Cardiac septum (tissue), 1 donor: Measurements from ENCODE around the gene ATP7A. TPM values are rescaled to one million over a fixed set of nuclear protein-coding genes. Genes with fewer than 3 reads are reported as not detected.
"Not testable (repeated sequence)": the region's sequence is repeated elsewhere in the genome, so short reads cannot be mapped to it uniquely, and the experiment has no call there.

Source experiments
- DNase-seq: peaks from one replicate; pipeline ENCODE4 v3.0.0-alpha.2; 2020; ENCODE audit warnings: low spot score
- intact Hi-C: fragments of 100-400 bp; cut with DNase I; formaldehyde crosslinking; loops from one replicate; pipeline ENCODE4 v1.14.0; 2022
- total RNA-seq: library from RNA; stranded (reverse); fragmentation: NEBNext Ultra II Directional; extraction: Animal tissue kit (Norgen Biotek cat#: 25700); gene quantifications from one replicate; pipeline ENCODE4 v1.2.1, GENCODE V29; 2021
- donor health status: DM: no; HTN: no; CAD: no.

The ATP7A gene
- total RNA-seq, 1 donor from 2014 or later, result 6.6 TPM

- intact Hi-C loops, result no loop called here
- no peak for DNase-seq
Observed at GRCh38 chrX:77937291-77937690, 26.8 kb downstream of the ATP7A start.

- intact Hi-C loops, result no loop called here
- DNase-seq, result no peak
Observed at GRCh38 chrX:77938083-77938680, 27.7 kb downstream of the ATP7A start.

- DNase-seq, intact Hi-C loops: not testable (repeated sequence)
Observed at GRCh38 chrX:77945031-77945430, 34.5 kb downstream of the ATP7A start.

- intact Hi-C loops, result no loop called here
- DNase-seq, result no peak
Observed at GRCh38 chrX:77945910-77946545, 35.5 kb downstream of the ATP7A start.

GRCh38 chrX:77946571-77946970, 36.1 kb downstream of the ATP7A start:
- intact Hi-C loops, result no loop called here

GRCh38 chrX:77949840-77950239, 39.3 kb downstream of the ATP7A start:
- intact Hi-C loops, result no loop called here

More at GRCh38 chrX:77946571-77946970, 36.1 kb downstream of the ATP7A start:
- DNase-seq, result no peak

GRCh38 chrX:77952173-77952572, 41.7 kb downstream of the ATP7A start:
- intact Hi-C loops, result no loop called here
- DNase-seq, result no peak

More at GRCh38 chrX:77949840-77950239, 39.3 kb downstream of the ATP7A start:
- DNase-seq, result no peak

- DNase-seq, result no peak
- intact Hi-C loops, result no loop called here
Observed at GRCh38 chrX:77953302-77953701, 42.8 kb downstream of the ATP7A start.

- DNase-seq, result no peak
Observed at GRCh38 chrX:77953708-77954107, 43.2 kb downstream of the ATP7A start.

GRCh38 chrX:77960567-77960966, 50.1 kb downstream of the ATP7A start:
- no peak for DNase-seq
- intact Hi-C loops, result no loop called here

More at GRCh38 chrX:77953708-77954107, 43.2 kb downstream of the ATP7A start:
- intact Hi-C loops, result no loop called here

GRCh38 chrX:77961063-77961462, 50.6 kb downstream of the ATP7A start:
- intact Hi-C loops, result no loop called here
- no peak for DNase-seq

GRCh38 chrX:77962068-77962902, 51.8 kb downstream of the ATP7A start:
- no peak for DNase-seq
- intact Hi-C loops, result no loop called here

- intact Hi-C loops, result no loop called here
- no peak for DNase-seq
Observed at GRCh38 chrX:77966361-77966760, 55.9 kb downstream of the ATP7A start.

- DNase-seq, result no peak
- intact Hi-C loops, result no loop called here
Observed at GRCh38 chrX:77967631-77968030, 57.1 kb downstream of the ATP7A start.

- intact Hi-C loops, result no loop called here
- DNase-seq, result no peak
Observed at GRCh38 chrX:77969538-77969937, 59.0 kb downstream of the ATP7A start, which contains the start of gene PGAM4. Gene PGAM4 (minus strand): TSS chrX:77969638. CDS start chrX:77969638, 0 bp downstream.

GRCh38 chrX:77975755-77976154, 65.3 kb downstream of the ATP7A start:
- intact Hi-C loops, result no loop called here

GRCh38 chrX:77977095-77977494, 66.6 kb downstream of the ATP7A start:
- intact Hi-C loops, result no loop called here
- DNase-seq, result no peak

More at GRCh38 chrX:77975755-77976154, 65.3 kb downstream of the ATP7A start:
- DNase-seq, result no peak

GRCh38 chrX:77977518-77977917, 67.0 kb downstream of the ATP7A start:
- DNase-seq, result no peak
- intact Hi-C loops, result no loop called here

- DNase-seq, result no peak
- intact Hi-C loops, result no loop called here
Observed at GRCh38 chrX:77979870-77980269, 69.4 kb downstream of the ATP7A start.

- DNase-seq, result no peak
- intact Hi-C loops, result no loop called here
Observed at GRCh38 chrX:78011846-78012245, 101.4 kb downstream of the ATP7A start.
